Adrenal gland (tissue), 5 donors: ENCODE measurements around the gene SCT.

Experiments used
- POLR2A ChIP-seq, 2 donors: fragments of 450-650 bp; IDR thresholded peaks; one replicate each; pipeline ENCODE4 v1.6.1; 2017; ENCODE audit warnings: antibody characterized with exemption in 2 of 2, mild to moderate bottlenecking in 2 of 2, moderate library complexity in 1 of 2
- TF ChIP-seq, protein P1 (sequence below), 6 experiments: fragments of 450-650 bp in 4 of 6; fragments of 200-600 bp in 2 of 6; sonication (generic) in 1 of 6; IDR thresholded peaks; 1 replicate in 5 of 6; 2 replicates in 1 of 6; pipeline versions ENCODE4 v1.5.1 to v1.8.0; 2016 to 2021; ENCODE audit warnings: antibody characterized with exemption in 6 of 6, mild to moderate bottlenecking in 2 of 6, moderate library complexity in 1 of 6
- donor health status: DM: no; HTN: no; CAD: no.

DNA sequence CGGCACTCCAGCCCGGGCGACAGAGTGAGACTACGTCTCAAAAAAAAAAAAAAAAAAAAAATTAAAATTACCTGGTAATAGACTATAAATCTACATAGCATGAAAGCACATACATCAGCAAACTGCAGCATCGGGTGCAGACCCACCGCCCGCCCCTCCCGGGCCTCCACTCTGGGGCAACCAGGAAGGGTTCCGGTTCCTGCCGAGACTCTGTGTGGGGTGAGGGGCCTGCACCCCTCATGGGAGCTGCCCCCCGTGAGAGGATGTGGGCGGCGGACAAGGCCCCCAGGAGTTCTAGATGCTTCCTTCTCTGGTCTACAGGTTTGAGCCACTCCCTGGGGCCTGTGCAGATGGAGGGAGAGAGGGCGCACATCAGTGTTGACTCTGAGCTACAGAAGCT lies 19.2 kb upstream of the SCT start:
- TF ChIP-seq, protein P1, sequence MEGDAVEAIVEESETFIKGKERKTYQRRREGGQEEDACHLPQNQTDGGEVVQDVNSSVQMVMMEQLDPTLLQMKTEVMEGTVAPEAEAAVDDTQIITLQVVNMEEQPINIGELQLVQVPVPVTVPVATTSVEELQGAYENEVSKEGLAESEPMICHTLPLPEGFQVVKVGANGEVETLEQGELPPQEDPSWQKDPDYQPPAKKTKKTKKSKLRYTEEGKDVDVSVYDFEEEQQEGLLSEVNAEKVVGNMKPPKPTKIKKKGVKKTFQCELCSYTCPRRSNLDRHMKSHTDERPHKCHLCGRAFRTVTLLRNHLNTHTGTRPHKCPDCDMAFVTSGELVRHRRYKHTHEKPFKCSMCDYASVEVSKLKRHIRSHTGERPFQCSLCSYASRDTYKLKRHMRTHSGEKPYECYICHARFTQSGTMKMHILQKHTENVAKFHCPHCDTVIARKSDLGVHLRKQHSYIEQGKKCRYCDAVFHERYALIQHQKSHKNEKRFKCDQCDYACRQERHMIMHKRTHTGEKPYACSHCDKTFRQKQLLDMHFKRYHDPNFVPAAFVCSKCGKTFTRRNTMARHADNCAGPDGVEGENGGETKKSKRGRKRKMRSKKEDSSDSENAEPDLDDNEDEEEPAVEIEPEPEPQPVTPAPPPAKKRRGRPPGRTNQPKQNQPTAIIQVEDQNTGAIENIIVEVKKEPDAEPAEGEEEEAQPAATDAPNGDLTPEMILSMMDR (IDR thresholded peaks at IDR 0.05): no peak
- TF ChIP-seq POLR2A (IDR thresholded peaks at IDR 0.05): no peak
